Right forelimb (tissue), 1 donor: ENCODE data around the gene CLEC4D.
"Not testable (repeated sequence)": the region's sequence is repeated elsewhere in the genome, so short reads cannot be mapped to it uniquely, and the experiment has no call there.

Experiments used
- DNase-seq: peaks from one replicate; pipeline ENCODE4 v3.0.0-alpha.2; 2018

The CLEC4D gene

DNA sequence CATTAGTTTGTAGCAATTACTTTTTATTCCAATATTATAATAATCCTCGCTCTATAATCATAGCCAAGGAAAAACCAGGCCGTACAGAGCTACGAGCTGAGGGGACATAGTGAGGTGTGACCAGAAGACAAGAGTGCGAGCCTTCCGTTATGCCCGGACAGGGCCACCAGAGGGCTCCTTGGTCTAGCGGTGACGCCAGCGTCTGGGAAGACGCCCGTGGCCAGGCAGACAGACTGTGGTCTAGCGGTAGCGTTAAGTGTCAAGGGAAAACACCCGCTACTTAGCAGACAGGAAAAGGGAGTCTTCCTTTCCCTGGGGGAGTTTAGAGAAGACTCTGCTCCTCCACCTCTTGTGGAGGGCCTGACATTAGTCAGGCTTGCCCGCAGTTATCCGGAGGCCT lies 24.5 kb downstream of the CLEC4D start:
- DNase-seq: not testable (repeated sequence)

DNA sequence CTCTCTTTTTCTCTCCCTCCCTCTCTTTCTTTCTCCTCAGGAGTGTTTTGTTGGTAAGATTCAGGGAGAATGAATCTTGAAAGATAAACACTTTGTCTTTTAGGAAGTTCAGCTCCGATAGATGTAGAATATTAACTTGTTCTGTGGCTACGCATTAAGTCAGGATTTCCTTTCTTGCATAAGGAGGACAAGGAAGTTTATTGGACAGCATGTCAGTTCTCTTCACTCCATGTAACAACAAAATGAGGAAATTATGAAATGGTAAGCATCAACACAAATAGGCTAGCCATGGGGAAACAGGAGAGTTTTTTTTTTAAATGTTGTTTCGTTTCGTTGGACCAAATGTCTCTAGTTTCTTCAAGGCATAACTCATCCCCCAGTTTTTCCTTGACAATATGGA lies 27.5 kb downstream of the CLEC4D start, which contains the start of gene CLEC4E:
CLEC4E (minus strand) TSS at position 75 of the 400 bp plus-strand sequence. CDS start 108 bp downstream, outside the sequence.
- DNase-seq: not testable (repeated sequence)

DNA sequence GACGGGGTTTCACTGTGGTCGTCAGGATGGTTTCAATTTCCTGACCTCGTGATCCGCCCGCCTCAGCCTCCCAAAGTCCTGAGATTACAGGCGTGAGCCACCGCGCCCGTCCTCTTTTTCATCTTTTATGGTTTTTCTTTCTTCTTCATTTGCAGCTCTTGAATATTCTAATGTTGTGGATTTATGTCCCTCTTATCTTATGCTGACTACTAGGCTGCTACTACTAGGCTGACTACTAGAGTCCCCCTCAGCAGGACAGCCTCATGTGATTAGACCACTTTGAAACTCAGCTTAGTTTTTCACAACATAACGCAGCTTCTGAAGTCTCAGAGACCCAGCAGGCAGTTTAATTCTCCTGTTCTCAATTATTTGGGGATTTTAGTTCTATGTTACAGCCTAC lies 28.3 kb downstream of the CLEC4D start:
- DNase-seq: no peak

DNA sequence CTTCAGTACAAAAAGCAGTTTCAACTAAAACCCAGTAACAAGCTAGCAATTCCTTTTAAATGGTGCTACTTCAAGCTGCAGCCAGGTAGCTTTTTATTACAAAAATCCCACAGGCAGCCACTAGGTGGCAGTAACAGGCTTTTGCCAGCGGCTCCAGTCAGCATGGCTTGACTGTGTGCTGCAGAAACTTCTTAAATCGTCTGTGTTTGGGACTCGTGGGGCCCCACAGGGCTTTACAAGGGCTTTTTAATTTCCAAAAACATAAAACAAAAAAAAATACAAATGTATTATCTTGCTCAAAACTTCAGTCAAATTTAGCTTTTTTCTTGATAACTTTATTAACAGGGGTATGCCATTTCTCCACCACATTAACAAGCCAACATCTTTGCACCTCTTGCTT lies 31.0 kb downstream of the CLEC4D start:
- peak; percentile 72 for DNase-seq

DNA sequence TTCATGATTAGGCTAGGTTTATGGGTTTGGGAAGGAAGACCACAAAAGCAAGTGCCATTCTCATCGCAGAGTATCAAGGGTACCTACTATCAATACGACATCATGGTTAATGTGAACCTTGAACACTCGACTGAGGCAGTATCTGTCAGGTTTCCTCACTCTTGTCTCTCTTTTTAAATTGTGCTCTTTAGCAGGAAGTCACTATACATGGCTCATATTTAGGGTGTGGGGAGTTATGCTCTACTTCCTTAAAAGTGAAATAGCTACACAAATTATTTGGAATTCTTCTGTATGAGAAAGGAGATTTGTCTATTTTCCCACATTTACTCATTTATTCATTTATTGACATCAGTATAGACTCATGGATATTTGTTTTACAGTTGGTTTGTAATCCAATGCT lies 33.3 kb downstream of the CLEC4D start:
- DNase-seq: no peak

DNA sequence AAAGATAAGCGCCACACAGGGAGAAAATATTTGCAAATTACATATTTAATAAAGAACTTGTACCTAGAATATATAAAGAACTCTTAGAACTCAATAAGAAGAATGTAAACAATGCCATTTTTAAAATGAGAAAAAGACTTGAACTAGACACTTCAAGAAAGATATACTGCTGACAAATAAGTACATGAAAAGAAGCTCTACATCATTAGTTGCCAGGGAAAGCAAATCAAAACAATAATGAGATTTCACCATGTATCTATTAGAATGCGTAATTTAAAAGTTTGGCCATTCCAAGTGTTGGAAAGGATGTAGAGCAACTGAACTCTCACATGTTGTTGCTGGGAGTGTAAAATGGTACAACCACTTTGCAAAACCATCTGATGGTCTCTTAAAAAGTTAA lies 34.3 kb downstream of the CLEC4D start:
- no peak for DNase-seq

DNA sequence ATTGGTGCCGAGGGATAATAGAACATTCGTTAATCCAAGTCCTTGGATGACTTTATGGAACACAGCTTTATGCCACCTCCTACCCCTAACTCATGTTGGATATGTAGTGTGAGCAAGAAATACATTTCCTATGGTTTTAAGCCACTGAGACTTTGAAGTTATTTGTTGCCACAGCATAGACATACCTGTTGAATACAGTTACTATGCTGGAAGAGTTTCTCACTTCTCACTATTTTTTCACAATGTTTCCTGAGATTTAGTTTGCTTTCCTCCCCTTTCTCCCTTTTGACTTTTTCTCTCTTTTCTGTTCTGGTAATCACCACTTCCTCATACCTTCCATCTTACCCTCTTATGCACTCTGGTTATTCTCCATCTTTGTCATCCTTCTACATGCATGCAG lies 34.9 kb downstream of the CLEC4D start:
- no peak for DNase-seq

DNA sequence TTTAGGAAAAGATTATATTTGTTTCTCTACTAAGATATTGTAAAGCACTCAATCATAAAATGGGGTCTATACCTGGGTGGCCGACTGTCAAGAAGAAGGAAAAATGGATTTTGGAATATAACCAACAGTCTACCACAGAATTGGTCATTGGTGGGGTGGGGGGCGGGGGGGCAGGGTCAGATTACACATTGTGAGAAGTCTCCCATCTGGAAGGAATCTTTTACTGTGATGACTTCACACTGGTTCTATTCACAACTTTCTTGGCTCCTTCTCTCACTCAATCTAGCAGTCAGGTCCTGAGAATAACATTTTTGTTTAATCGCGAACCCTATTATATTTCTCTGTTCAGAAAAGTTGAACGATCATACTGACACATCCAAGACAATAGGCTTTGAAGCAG lies 36.1 kb downstream of the CLEC4D start:
- DNase-seq: no peak

DNA sequence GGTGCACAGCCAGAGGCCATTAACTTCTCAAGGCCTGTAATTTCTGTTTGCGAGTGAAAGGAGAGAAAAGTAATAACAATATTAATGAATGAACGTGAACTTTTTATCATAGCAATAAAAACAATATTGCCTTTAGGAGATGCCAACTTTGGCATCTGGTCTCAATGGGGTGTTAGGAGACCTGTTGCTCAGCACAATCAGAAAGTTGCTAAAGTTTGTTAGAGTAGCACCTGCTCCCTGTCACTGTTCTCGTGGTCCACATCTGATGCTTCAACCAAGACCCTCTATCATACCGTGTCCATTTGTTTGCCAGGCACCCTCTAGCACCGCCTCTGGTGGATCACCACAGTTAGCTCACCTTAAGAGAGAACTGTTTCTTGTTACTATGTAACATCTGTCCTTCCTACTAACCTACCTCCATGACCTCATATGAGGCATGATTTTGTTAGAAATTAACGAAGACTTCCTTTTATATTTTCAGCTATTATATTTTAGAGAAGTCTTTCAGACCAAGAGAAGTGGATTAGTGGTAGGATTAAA lies 39.9 kb downstream of the CLEC4D start:
- DNase-seq: no peak

DNA sequence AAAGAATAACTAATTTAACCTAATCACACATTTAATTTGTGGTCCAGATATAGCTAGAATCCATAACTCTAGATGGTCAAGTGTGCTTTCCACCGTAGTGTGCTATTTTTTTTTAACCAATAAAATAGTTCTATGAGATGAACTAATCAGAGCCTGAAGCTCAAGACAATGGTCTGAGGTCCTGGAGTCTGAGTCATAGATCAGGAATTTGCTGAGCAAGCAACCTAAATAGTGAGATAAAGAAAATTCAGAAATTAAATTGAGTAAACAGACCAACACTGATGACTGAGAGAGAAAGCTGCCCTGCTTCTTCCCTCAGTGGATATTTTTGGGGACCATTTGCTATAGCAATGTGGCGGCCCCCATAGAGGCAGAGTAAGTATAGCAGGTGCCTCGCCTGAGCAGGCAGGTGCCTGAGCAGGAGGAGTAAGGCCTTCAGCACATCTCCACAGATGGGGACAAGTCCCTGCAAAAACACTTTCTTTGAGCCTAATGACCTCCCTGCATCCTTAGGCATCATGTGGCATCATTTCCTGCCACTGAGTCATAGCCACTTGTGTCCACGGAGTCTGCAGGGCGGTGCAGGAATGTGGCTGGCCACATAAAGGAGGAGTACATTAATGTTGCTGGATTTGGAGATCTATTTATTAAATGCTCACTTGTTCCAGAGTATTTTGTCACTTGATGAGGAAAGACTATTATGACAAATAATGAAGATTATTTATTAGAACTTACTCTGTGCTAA lies 41.3 kb downstream of the CLEC4D start:
- DNase-seq: no peak

DNA sequence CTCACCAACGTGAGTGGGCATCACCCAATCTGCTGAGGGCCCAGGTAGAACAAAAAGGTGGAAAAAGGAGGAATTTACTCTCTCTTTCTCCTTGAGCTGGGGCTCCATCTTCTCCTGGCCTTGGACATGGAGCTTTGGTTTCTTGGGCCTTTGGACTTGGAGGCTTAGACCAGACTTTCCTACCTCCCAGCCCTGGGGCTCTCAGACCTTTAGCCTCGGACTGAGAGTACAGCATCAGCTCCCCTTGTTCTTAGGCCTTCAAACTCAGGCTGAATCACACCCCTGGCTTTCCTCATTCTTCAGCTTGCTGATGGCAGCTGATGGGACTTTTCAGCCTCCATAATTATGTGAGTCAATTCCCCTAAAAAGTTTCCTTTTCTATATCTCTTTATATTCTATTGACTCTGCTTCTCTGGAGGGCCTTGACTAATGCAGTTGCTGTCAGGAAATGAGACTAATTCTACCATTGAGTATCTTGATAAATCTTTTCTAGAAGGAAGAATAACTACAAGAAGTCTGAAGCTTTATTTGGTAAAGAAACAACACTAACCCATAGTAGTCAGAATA lies 43.3 kb downstream of the CLEC4D start:
- no peak for DNase-seq

DNA sequence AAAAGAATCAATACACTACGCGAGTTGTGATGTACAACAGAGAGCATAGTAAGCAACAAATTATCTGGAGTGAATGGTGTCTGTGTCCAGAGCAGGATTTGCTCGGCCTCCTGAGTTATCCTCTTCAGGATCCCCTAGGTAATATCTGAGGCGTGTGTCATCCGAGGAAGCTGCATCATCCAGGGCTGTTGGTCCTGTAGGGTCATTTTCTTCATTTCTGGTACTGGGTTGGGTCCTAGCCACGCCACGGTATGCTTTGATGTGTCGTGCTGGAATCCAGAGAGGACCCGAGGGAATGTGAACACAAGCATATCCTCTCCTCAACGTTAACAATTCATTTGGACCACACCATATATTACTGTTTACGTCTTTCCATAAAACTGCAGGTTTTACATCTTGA lies 46.4 kb downstream of the CLEC4D start:
- DNase-seq: no peak

DNA sequence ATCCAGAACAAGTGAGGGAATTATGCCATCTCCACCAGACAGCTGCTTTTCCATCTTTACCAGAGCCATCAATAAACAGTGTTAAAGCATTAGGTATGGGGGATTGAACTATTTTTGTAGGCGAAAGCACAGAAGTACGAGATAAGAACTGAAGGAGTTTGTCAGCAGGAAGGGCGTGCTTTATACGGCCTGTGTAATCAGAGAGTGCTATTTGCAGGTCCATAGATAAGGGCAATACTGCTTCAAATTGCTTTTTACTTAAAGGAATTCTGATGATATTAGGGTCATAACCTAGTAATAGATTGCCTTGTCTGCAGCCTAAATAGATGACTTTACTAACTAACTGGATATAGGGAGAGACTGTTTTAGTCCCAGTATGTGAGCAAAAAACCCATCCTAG lies 47.7 kb downstream of the CLEC4D start:
- DNase-seq: no peak

DNA sequence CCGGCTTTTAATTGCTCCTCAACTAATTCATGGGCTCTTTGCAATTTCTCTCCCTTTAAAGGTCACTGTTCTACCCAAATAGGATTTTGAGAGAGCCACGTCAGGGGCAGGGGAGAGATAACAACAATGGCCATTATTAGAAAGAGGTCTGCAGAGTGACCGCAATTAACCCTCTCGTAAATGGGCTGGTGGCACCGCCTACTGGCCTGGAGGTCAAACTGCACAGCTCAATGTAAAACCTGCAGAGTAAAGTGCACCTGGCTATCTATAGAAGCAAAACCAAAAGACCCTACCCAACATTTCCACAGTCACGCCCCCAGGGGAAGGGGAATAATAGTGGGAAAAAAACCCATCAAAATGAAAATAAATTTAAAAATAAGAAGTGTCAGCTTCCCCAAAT lies 49.0 kb downstream of the CLEC4D start:
- no peak for DNase-seq

DNA sequence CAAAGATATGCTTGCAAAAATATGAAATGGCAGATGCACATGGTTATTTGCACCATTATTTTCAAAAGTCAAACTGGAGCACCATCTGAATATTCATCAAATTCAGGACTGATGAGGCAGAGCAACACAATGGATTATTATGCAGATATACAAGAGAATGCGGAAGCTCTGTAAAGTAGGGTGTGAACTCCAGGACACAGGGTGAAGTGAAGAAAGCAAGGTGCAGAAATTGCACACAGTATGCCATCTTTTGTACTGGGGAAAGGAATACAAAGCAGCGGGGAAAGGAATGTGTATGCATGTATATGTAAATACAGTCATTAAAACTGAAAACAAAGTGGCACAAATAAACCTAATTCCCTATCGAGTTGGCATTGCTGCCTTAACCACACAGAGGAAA lies 50.1 kb downstream of the CLEC4D start:
- no peak for DNase-seq

DNA sequence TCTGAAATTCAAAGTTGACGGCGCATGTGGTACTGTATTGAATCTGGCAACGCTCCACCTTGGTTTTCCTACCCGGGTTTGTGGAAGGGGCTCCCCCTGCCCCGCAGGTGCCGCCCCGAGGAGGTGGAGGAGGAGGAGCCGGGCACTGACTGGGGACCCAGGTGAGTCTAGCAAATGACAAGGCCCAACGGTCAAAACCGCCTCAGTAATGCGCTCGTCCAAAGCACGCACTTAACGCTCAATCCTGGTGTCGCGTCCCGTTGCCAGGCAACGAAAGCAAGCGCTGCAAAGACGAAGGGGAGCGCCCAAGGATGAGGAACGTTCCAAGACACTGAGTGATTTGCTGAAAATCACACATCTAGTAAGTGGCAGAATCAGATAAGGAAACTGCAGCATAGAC lies 51.4 kb downstream of the CLEC4D start:
- DNase-seq: no peak

DNA sequence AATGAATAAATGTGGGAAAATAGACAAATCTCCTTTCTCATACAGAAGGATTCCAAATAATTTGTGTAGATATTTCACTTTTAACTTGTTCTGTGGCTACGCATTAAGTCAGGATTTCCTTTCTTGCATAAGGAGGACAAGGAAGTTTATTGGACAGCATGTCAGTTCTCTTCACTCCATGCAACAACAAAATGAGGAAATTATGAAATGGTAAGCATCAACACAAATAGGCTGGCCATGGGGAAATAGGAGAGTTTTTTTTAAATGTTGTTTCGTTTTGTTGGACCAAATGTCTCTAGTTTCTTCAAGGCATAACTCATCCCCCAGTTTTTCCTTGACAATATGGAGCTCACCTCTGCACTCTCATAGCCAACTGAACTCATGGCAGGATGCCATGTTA lies 52.7 kb downstream of the CLEC4D start:
- DNase-seq: not testable (repeated sequence)

DNA sequence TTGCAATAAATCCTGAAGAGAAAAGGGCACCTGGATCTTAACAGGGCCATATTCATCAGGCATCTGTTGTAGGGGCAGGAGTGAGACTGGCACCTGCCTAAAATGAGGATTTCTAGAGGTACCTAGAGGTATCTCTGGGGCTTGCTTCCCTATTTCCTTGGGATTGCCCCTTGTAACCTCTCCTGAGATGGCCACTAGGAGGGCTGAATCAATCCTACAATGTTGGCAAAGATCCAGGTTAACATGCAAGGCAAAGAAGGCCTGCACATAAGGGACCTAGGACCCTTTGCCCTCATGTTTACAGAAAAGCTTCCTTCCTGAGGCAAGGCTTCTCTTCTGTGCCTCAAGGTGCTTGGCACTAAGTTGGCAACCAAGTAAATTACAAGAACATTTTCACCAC lies 53.2 kb downstream of the CLEC4D start:
- DNase-seq: no peak
